Neuronal stem cell (in vitro differentiated cells): ENCODE measurements around the gene DSE.

Experiments used
- DNase-seq: peaks from one replicate; pipeline ENCODE4 v3.0.0-alpha.2; 2013; ENCODE audit warnings: low spot score
- H2AFZ ChIP-seq: one replicate; pipeline ENCODE4 v1.6.1; 2013; ENCODE audit warnings: mild to moderate bottlenecking, low read length, inconsistent platforms
- H2AK5ac ChIP-seq: 2 replicates; pipeline ENCODE4 v1.6.1; 2013; ENCODE audit warnings: low read depth, mild to moderate bottlenecking, inconsistent platforms, low read length, moderate library complexity, mixed read lengths
- H2BK120ac ChIP-seq: 2 replicates; pipeline ENCODE4 v1.6.1; 2013; ENCODE audit warnings: low read depth, mild to moderate bottlenecking, inconsistent platforms, low read length, moderate library complexity, mixed read lengths
- H2BK12ac ChIP-seq: one replicate; pipeline ENCODE4 v1.6.1; 2013; ENCODE audit warnings: low read length, inconsistent platforms
- H2BK15ac ChIP-seq: 2 replicates; pipeline ENCODE4 v1.6.1; 2013; ENCODE audit warnings: mild to moderate bottlenecking, low read length, inconsistent platforms, mixed read lengths
- H2BK5ac ChIP-seq: one replicate; pipeline ENCODE4 v1.6.1; 2013; ENCODE audit warnings: inconsistent platforms, mild to moderate bottlenecking, low read length, moderate library complexity
- H3K14ac ChIP-seq: one replicate; pipeline ENCODE4 v1.6.1; 2013; ENCODE audit warnings: low read length, inconsistent platforms
- H3K18ac ChIP-seq: 2 replicates; pipeline ENCODE4 v1.6.1; 2013; ENCODE audit warnings: low read length, inconsistent platforms
- H3K23ac ChIP-seq: 2 replicates; pipeline ENCODE4 v1.6.1; 2013; ENCODE audit warnings: low read depth, mild to moderate bottlenecking, mixed read lengths, low read length, inconsistent platforms; ENCODE audit not compliant: poor library complexity
- H3K27ac ChIP-seq: replicated peaks from 3 replicates; pipeline ENCODE4 v1.5.1; 2013; ENCODE audit warnings: low read length, inconsistent platforms
- H3K27me3 ChIP-seq, 3 experiments: 2 replicates each; pipeline ENCODE4 v1.6.1; 2013; ENCODE audit warnings: low read length in 3 of 3, mild to moderate bottlenecking in 2 of 3, inconsistent platforms in 1 of 3, low read depth in 1 of 3, mixed read lengths in 1 of 3, moderate library complexity in 1 of 3; ENCODE audit not compliant: control insufficient read depth in 3 of 3, insufficient read depth in 3 of 3
- H3K36me3 ChIP-seq, 2 donors: replicated peaks in 1 of 2; 2 replicates each; pipeline ENCODE4 v1.6.1; 2013; ENCODE audit warnings: low read length in 2 of 2; ENCODE audit not compliant: control insufficient read depth in 2 of 2, insufficient read depth in 2 of 2
- H3K4ac ChIP-seq: 2 replicates; pipeline ENCODE4 v1.6.1; 2013; ENCODE audit warnings: inconsistent platforms, mild to moderate bottlenecking, low read length, moderate library complexity
- H3K4me1 ChIP-seq, 2 donors: 1 replicate in 1 of 2; 2 replicates in 1 of 2; pipeline ENCODE4 v1.6.1; 2013; ENCODE audit warnings: low read length in 2 of 2, low read depth in 1 of 2; ENCODE audit not compliant: control insufficient read depth in 2 of 2, insufficient read depth in 1 of 2
- H3K4me2 ChIP-seq: one replicate; pipeline ENCODE4 v1.6.1; 2013; ENCODE audit warnings: mild to moderate bottlenecking, low read length, inconsistent platforms; ENCODE audit not compliant: insufficient read depth, poor library complexity, severe bottlenecking
- H3K4me3 ChIP-seq, 2 donors: 2 replicates each; pipeline ENCODE4 v1.5.1; 2013; ENCODE audit warnings: low read length in 2 of 2, mild to moderate bottlenecking in 2 of 2, inconsistent platforms in 1 of 2, moderate library complexity in 1 of 2
- H3K79me1 ChIP-seq: one replicate; pipeline ENCODE4 v1.6.1; 2013; ENCODE audit warnings: low read depth, mild to moderate bottlenecking, inconsistent platforms, low read length, moderate library complexity
- H3K9ac ChIP-seq: one replicate; pipeline ENCODE4 v1.6.1; 2013; ENCODE audit warnings: mild to moderate bottlenecking, low read depth, low read length, inconsistent platforms; ENCODE audit not compliant: poor library complexity
- H3K9me3 ChIP-seq, 2 donors: replicated peaks in 1 of 2; 2 replicates each; pipeline versions ENCODE3 to v1.6.1; 2013; ENCODE audit warnings: low read length in 2 of 2, mild to moderate bottlenecking in 2 of 2, inconsistent platforms in 1 of 2, low read depth in 1 of 2, mixed read lengths in 1 of 2, moderate library complexity in 1 of 2; ENCODE audit not compliant: control insufficient read depth in 2 of 2, insufficient read depth in 1 of 2
- H4K8ac ChIP-seq: one replicate; pipeline ENCODE4 v1.6.1; 2013; ENCODE audit warnings: low read depth, mild to moderate bottlenecking, inconsistent platforms, low read length, moderate library complexity
- H4K91ac ChIP-seq: one replicate; pipeline ENCODE4 v1.6.1; 2013; ENCODE audit warnings: low read length, low read depth, mild to moderate bottlenecking, inconsistent platforms; ENCODE audit not compliant: poor library complexity
- WGBS, 2 donors: extraction: QIAGEN DNeasy Blood & Tissue Kit; methylation state at CpG; one replicate each; pipeline ENCODE4 v1.1.7; 2013; ENCODE audit warnings: missing lambda C conversion rate in 2 of 2, mixed read lengths in 1 of 2; ENCODE audit not compliant: insufficient read length in 2 of 2, insufficient replicate concordance in 1 of 2; ENCODE audit errors: extremely low coverage in 2 of 2; 5-methylcytosine and 5-hydroxymethylcytosine counted together

The DSE gene

GRCh38 chr6:116379764-116380163 is 9.0 kb downstream of the DSE start:
- Histone ChIP-seq H3K79me1 (no peaks in the 10 kb centered on the region), H4K91ac (no peak overlapping the region), H3K9ac (no peak overlapping the region), H3K27me3 (no peaks in the 10 kb centered on the region), H3K27ac (no peak overlapping the region), H3K36me3 (peaks cover 0 to 5% of the 10 kb centered on the region in 2 donors), H2BK5ac (no peak overlapping the region), H3K4me3 (no peak overlapping the region), H3K14ac (no peak overlapping the region), H2AK5ac (no peak overlapping the region), H2AFZ (no peak overlapping the region), H2BK120ac (no peak overlapping the region), H4K8ac (no peak overlapping the region), H2BK15ac (no peak overlapping the region), H3K9me3 (peaks cover 0 to 1% of the 10 kb centered on the region in 2 donors), H2BK12ac (no peak overlapping the region), H3K4ac (no peak overlapping the region), H3K4me2 (no peak overlapping the region), H3K18ac (no peak overlapping the region), H3K4me1 (no peaks in the 10 kb centered on the region), H3K23ac (no peak overlapping the region)
- no peak for DNase-seq

- H3K4me2 ChIP-seq, result no peak overlapping the region
- H3K4me1 ChIP-seq, result no peaks in the 10 kb centered on the region
- H3K23ac ChIP-seq, result no peak overlapping the region
- no peak overlapping the region for H3K18ac ChIP-seq
- H2BK120ac ChIP-seq, result no peak overlapping the region
- no peak overlapping the region for H2AK5ac ChIP-seq
- H3K36me3 ChIP-seq, result peaks cover 0 to 4% of the 10 kb centered on the region in 2 donors
- H2BK5ac ChIP-seq, result no peak overlapping the region
- no peaks in the 10 kb centered on the region for H3K27me3 ChIP-seq
- H3K9me3 ChIP-seq, result peaks cover 0 to 1% of the 10 kb centered on the region in 2 donors
- no peak overlapping the region for H3K4me3 ChIP-seq
- H2BK12ac ChIP-seq, result no peak overlapping the region
- no peak overlapping the region for H3K27ac ChIP-seq
- no peak overlapping the region for H3K14ac ChIP-seq
- H2AFZ ChIP-seq, result no peak overlapping the region
- no peak for DNase-seq
- WGBS, 2 donors, result no CpG with 5 or more reads among the region's 1 CpG
- no peak overlapping the region for H4K91ac ChIP-seq
- H3K79me1 ChIP-seq, result no peaks in the 10 kb centered on the region
- no peak overlapping the region for H3K9ac ChIP-seq
- no peak overlapping the region for H2BK15ac ChIP-seq
- no peak overlapping the region for H3K4ac ChIP-seq
- H4K8ac ChIP-seq, result no peak overlapping the region
Observed at GRCh38 chr6:116380346-116380745, 9.6 kb downstream of the DSE start.

- peaks cover 0 to 1% of the 10 kb centered on the region in 2 donors for H3K9me3 ChIP-seq
- H3K4me3 ChIP-seq, result no peak overlapping the region
- no peak overlapping the region for H2AK5ac ChIP-seq
- H2BK5ac ChIP-seq, result no peak overlapping the region
- H4K8ac ChIP-seq, result no peak overlapping the region
- no peak overlapping the region for H3K4ac ChIP-seq
- H3K14ac ChIP-seq, result no peak overlapping the region
- H3K18ac ChIP-seq, result no peak overlapping the region
- H2BK15ac ChIP-seq, result no peak overlapping the region
- WGBS, 2 donors, result no CpG with 5 or more reads among the region's 3 CpGs
- no peaks in the 10 kb centered on the region for H3K36me3 ChIP-seq
- no peak overlapping the region for H3K9ac ChIP-seq
- H3K23ac ChIP-seq, result no peak overlapping the region
- no peaks in the 10 kb centered on the region for H3K27me3 ChIP-seq
- H2AFZ ChIP-seq, result no peak overlapping the region
- no peak overlapping the region for H4K91ac ChIP-seq
- no peak overlapping the region for H2BK12ac ChIP-seq
- no peak overlapping the region for H3K4me2 ChIP-seq
- DNase-seq, result no peak
- H3K27ac ChIP-seq, result no peak overlapping the region
- H3K4me1 ChIP-seq, result no peaks in the 10 kb centered on the region
- no peak overlapping the region for H2BK120ac ChIP-seq
- no peaks in the 10 kb centered on the region for H3K79me1 ChIP-seq
Observed at GRCh38 chr6:116381000-116381399, 10.3 kb downstream of the DSE start.

GRCh38 chr6:116382587-116382986 is 11.8 kb downstream of the DSE start:
- no peak overlapping the region for H3K23ac ChIP-seq
- H4K91ac ChIP-seq, result no peak overlapping the region
- DNase-seq, result no peak
- no peak overlapping the region for H3K18ac ChIP-seq
- no peaks in the 10 kb centered on the region for H3K27me3 ChIP-seq
- H2BK12ac ChIP-seq, result no peak overlapping the region
- no peak overlapping the region for H4K8ac ChIP-seq
- H2BK15ac ChIP-seq, result no peak overlapping the region
- no peak overlapping the region for H3K4ac ChIP-seq
- H2BK120ac ChIP-seq, result no peak overlapping the region
- H2BK5ac ChIP-seq, result no peak overlapping the region
- no peaks in the 10 kb centered on the region for H3K36me3 ChIP-seq
- no peaks in the 10 kb centered on the region for H3K79me1 ChIP-seq
- H2AK5ac ChIP-seq, result no peak overlapping the region
- H2AFZ ChIP-seq, result no peak overlapping the region
- no peak overlapping the region for H3K4me3 ChIP-seq
- no peak overlapping the region for H3K4me2 ChIP-seq
- no CpG with 5 or more reads among the region's 1 CpG for WGBS, 2 donors
- H3K9ac ChIP-seq, result no peak overlapping the region
- peaks cover 0 to 1% of the 10 kb centered on the region in 2 donors for H3K4me1 ChIP-seq
- H3K9me3 ChIP-seq, result peaks cover 0 to 1% of the 10 kb centered on the region in 2 donors
- H3K14ac ChIP-seq, result no peak overlapping the region
- no peak overlapping the region for H3K27ac ChIP-seq
